GM21423 (cell line): ENCODE measurements around the gene PRSS57.
"Not testable (repeated sequence)": the region's sequence is repeated elsewhere in the genome, so short reads cannot be mapped to it uniquely, and the experiment has no call there.

Experiments
- ATAC-seq: cut with Tn5 transposase; IDR thresholded peaks from one replicate; pipeline ENCODE4 v1.9.1; 2021; ENCODE audit warnings: mild to moderate bottlenecking, moderate library complexity; ENCODE audit not compliant: unreplicated experiment

Gene PRSS57

GRCh38 chr19:695352-695949, at the start of gene PRSS57:
Gene PRSS57 (minus strand): TSS chr19:695452. CDS start chr19:695430, 22 bp downstream.
- ATAC-seq = no peak

GRCh38 chr19:743168-743687, 48.0 kb upstream of the PRSS57 start:
- ATAC-seq = no peak

GRCh38 chr19:742540-743075, 47.4 kb upstream of the PRSS57 start:
- no peak for ATAC-seq

- ATAC-seq = no peak
These were observed 46.4 kb upstream of the PRSS57 start for GRCh38 chr19:741506-742131.

- not testable (repeated sequence) for ATAC-seq
These were observed 45.7 kb upstream of the PRSS57 start for GRCh38 chr19:740816-741505.

GRCh38 chr19:739998-740715, 44.9 kb upstream of the PRSS57 start:
- ATAC-seq = no peak

- no peak for ATAC-seq
These were observed 43.4 kb upstream of the PRSS57 start for GRCh38 chr19:738509-739128.

GRCh38 chr19:737591-738093, 42.4 kb upstream of the PRSS57 start:
- no peak for ATAC-seq

GRCh38 chr19:736125-736524, 40.9 kb upstream of the PRSS57 start:
- no peak for ATAC-seq

- no peak for ATAC-seq
These were observed 39.5 kb upstream of the PRSS57 start for GRCh38 chr19:734716-735115.

- ATAC-seq = no peak
These were observed 37.2 kb upstream of the PRSS57 start for GRCh38 chr19:732148-733069.

- ATAC-seq = no peak
These were observed 35.7 kb upstream of the PRSS57 start for GRCh38 chr19:731000-731399.

- ATAC-seq = no peak
These were observed 34.9 kb upstream of the PRSS57 start for GRCh38 chr19:729965-730668.

- ATAC-seq = not testable (repeated sequence)
These were observed 34.3 kb upstream of the PRSS57 start for GRCh38 chr19:729564-729963.

- no peak for ATAC-seq
These were observed 32.8 kb upstream of the PRSS57 start for GRCh38 chr19:728011-728410.

- ATAC-seq = no peak
These were observed 32.0 kb upstream of the PRSS57 start for GRCh38 chr19:726993-727956.

- no peak for ATAC-seq
These were observed 30.3 kb upstream of the PRSS57 start for GRCh38 chr19:725461-726089.
